ENCODE measurements around the gene TUT4. TPM values are rescaled to one million over a fixed set of nuclear protein-coding genes. Genes with fewer than 3 reads are reported as not detected.

TUT4 gene
- total RNA-seq, 2 donors from 2014 or later: 38.2 to 67.2 TPM

GRCh38 chr1:52404975-52405338, 147.9 kb downstream of the TUT4 start:
- Histone ChIP-seq H3K36me3 (peaks cover 12% of the 10 kb centered on the region), H3K27me3 (replicated peaks; ENCODE audit: insufficient read depth) (no peaks in the 10 kb centered on the region), H3K4me1 (ENCODE audit: control insufficient read depth in 1 of 2, low read depth in 2 of 2) (peaks cover 14 to 24% of the 10 kb centered on the region in 2 donors), H3K9me3 (no peaks in the 10 kb centered on the region), H3K27ac (peak overlapping the region; percentile 82 to 90), H3K4me3 (peak overlapping the region; percentile 95)
- no peak for ATAC-seq (ENCODE audit: insufficient number of reproducible peaks, low FRiP score, low read depth)
- TF ChIP-seq CTCF (IDR thresholded peaks at IDR 0.05): no peak
- no peak for DNase-seq (ENCODE audit: low spot score)

- peaks cover 11% of the 10 kb centered on the region for H3K36me3 ChIP-seq
- peak within 1 kb of the TSS; percentile 95 for H3K4me3 ChIP-seq
- peak within 1 kb of the TSS; percentile 82 to 90 for H3K27ac ChIP-seq
- peak; percentile 45 for TF ChIP-seq CTCF (IDR thresholded peaks at IDR 0.05)
- ATAC-seq (ENCODE audit: insufficient number of reproducible peaks, low FRiP score, low read depth): peak; percentile 98
- H3K4me1 ChIP-seq (ENCODE audit: control insufficient read depth in 1 of 2, low read depth in 2 of 2): peaks cover 14 to 24% of the 10 kb centered on the region in 2 donors
- no peaks in the 10 kb centered on the region for H3K9me3 ChIP-seq
- no peaks in the 10 kb centered on the region for H3K27me3 ChIP-seq (replicated peaks; ENCODE audit: insufficient read depth)
- peak; percentile 96 for DNase-seq (ENCODE audit: low spot score)
Observed at GRCh38 chr1:52404116-52404974, 148.5 kb downstream of the TUT4 start, which contains the start of the genes ORC1 and PRPF38A. TSS of gene ORC1 (minus strand) at chr1:52404423. CDS start at chr1:52402223, 2,200 bp downstream. TSS of gene PRPF38A (plus strand) at chr1:52404602. CDS start at chr1:52404750, 148 bp downstream.

- peak overlapping the region; percentile 95 for H3K4me3 ChIP-seq
- H3K4me1 ChIP-seq (ENCODE audit: control insufficient read depth in 1 of 2, low read depth in 2 of 2): peaks cover 14 to 24% of the 10 kb centered on the region in 2 donors
- no peaks in the 10 kb centered on the region for H3K27me3 ChIP-seq (replicated peaks; ENCODE audit: insufficient read depth)
- DNase-seq (ENCODE audit: low spot score): no peak
- H3K9me3 ChIP-seq: no peaks in the 10 kb centered on the region
- TF ChIP-seq CTCF (IDR thresholded peaks at IDR 0.05): no peak
- H3K36me3 ChIP-seq: peaks cover 4% of the 10 kb centered on the region
- ATAC-seq (ENCODE audit: insufficient number of reproducible peaks, low FRiP score, low read depth): no peak
- H3K27ac ChIP-seq: peak overlapping the region in 1 of 2 donors; percentile 82
Observed at GRCh38 chr1:52403566-52404115, 149.3 kb downstream of the TUT4 start.

- ATAC-seq (ENCODE audit: insufficient number of reproducible peaks, low FRiP score, low read depth): no peak
- H3K36me3 ChIP-seq: no peaks in the 10 kb centered on the region
- TF ChIP-seq CTCF (IDR thresholded peaks at IDR 0.05): no peak
Observed at GRCh38 chr1:52402860-52403240, 150.0 kb downstream of the TUT4 start.

GRCh38 chr1:52400131-52400530, 152.8 kb downstream of the TUT4 start:
- Histone ChIP-seq H3K9me3 (no peaks in the 10 kb centered on the region), H3K36me3 (no peaks in the 10 kb centered on the region), H3K27ac (no peak overlapping the region), H3K4me1 (ENCODE audit: control insufficient read depth in 1 of 2, low read depth in 2 of 2) (peaks cover 5 to 11% of the 10 kb centered on the region in 2 donors), H3K4me3 (no peak overlapping the region), H3K27me3 (replicated peaks; ENCODE audit: insufficient read depth) (no peaks in the 10 kb centered on the region)
- no peak for TF ChIP-seq CTCF (IDR thresholded peaks at IDR 0.05)
- no peak for DNase-seq (ENCODE audit: low spot score)
- no peak for ATAC-seq (ENCODE audit: insufficient number of reproducible peaks, low FRiP score, low read depth)

More at GRCh38 chr1:52402860-52403240, 150.0 kb downstream of the TUT4 start:
- Histone ChIP-seq H3K27ac (no peak overlapping the region), H3K27me3 (replicated peaks; ENCODE audit: insufficient read depth) (no peaks in the 10 kb centered on the region), H3K4me1 (ENCODE audit: control insufficient read depth in 1 of 2, low read depth in 2 of 2) (peaks cover 14 to 24% of the 10 kb centered on the region in 2 donors), H3K9me3 (no peaks in the 10 kb centered on the region), H3K4me3 (no peak overlapping the region)
- DNase-seq (ENCODE audit: low spot score): no peak
